OCI-LY1 (cell line): ENCODE results near the gene MAMDC2.

Experiments
- H2AFZ ChIP-seq: fragments of 200-600 bp; sonication (generic), shearing (Covaris generic); 2 replicates; pipeline ENCODE4 v1.6.0; 2014; ENCODE audit warnings: antibody characterized with exemption, mild to moderate bottlenecking, low read length
- H3F3A ChIP-seq: fragments of 200-600 bp; sonication (generic), shearing (Covaris generic); 2 replicates; pipeline ENCODE4 v1.6.0; 2014; ENCODE audit warnings: mild to moderate bottlenecking, antibody characterized with exemption, low read length, moderate library complexity; ENCODE audit not compliant: insufficient read depth
- H3K27ac ChIP-seq: fragments of 200-600 bp; sonication (generic); 2 replicates; pipeline ENCODE4 v1.5.1; 2014; ENCODE audit warnings: low read length, mixed run types, mild to moderate bottlenecking, low read depth; ENCODE audit not compliant: poor library complexity, severe bottlenecking
- H3K27me3 ChIP-seq: fragments of 200-600 bp; sonication (generic); 2 replicates; pipeline ENCODE4 v1.6.0; 2014; ENCODE audit warnings: antibody characterized with exemption, mild to moderate bottlenecking, low read length, moderate library complexity; ENCODE audit not compliant: insufficient read depth
- H3K36me3 ChIP-seq: fragments of 200-600 bp; sonication (generic); 2 replicates; pipeline ENCODE4 v1.6.1; 2014; ENCODE audit warnings: mild to moderate bottlenecking, antibody characterized with exemption, low read length, moderate library complexity, mixed read lengths; ENCODE audit not compliant: insufficient read depth
- H3K4me1 ChIP-seq: fragments of 200-600 bp; sonication (generic); 2 replicates; pipeline ENCODE4 v1.5.1; 2014; ENCODE audit warnings: mild to moderate bottlenecking, low read length, moderate library complexity; ENCODE audit not compliant: insufficient read depth, severe bottlenecking
- H3K4me2 ChIP-seq: fragments of 200-600 bp; sonication (generic), shearing (Covaris generic); 2 replicates; pipeline ENCODE4 v1.6.1; 2014; ENCODE audit warnings: low read length
- H3K4me3 ChIP-seq: fragments of 200-600 bp; sonication (generic); 2 replicates; pipeline ENCODE4 v1.5.1; 2014; ENCODE audit warnings: low read length, low read depth, mild to moderate bottlenecking, mixed read lengths; ENCODE audit not compliant: poor library complexity, severe bottlenecking
- H3K79me2 ChIP-seq: fragments of 200-600 bp; shearing (Covaris generic); 2 replicates; pipeline ENCODE4 v1.6.1; 2016; ENCODE audit warnings: mixed run types, low read length, mixed read lengths; ENCODE audit not compliant: insufficient read depth
- H3K9ac ChIP-seq: fragments of 200-600 bp; sonication (generic), shearing (Covaris generic); 2 replicates; pipeline ENCODE4 v1.6.1; 2014; ENCODE audit warnings: mild to moderate bottlenecking, low read length, mixed read lengths
- H3K9me2 ChIP-seq: fragments of 200-600 bp; sonication (generic), shearing (Covaris generic); 2 replicates; pipeline ENCODE4 v1.6.1; 2014; ENCODE audit warnings: low read depth, mild to moderate bottlenecking, low read length, mixed read lengths
- H3K9me3 ChIP-seq: fragments of 200-600 bp; shearing (Covaris generic); 2 replicates; pipeline ENCODE4 v1.6.1; 2014; ENCODE audit warnings: low read length, mixed read lengths
- H4K20me1 ChIP-seq: fragments of 200-600 bp; sonication (generic), shearing (Covaris generic); 2 replicates; pipeline ENCODE4 v1.6.0; 2016; ENCODE audit warnings: mild to moderate bottlenecking, low read length; ENCODE audit not compliant: insufficient read depth
- CTCF ChIP-seq: fragments of 200-600 bp; sonication (generic), shearing (Covaris generic); IDR thresholded peaks from 2 replicates; pipeline ENCODE4 v1.5.1; 2017; ENCODE audit warnings: mild to moderate bottlenecking, antibody characterized with exemption, low read length, moderate library complexity, mixed read lengths
- EZH2 ChIP-seq: fragments of 200-600 bp; sonication (generic), shearing (Covaris generic); IDR thresholded peaks from 2 replicates; pipeline ENCODE4 v1.8.0; 2017; ENCODE audit warnings: borderline replicate concordance, mixed run types, mild to moderate bottlenecking, antibody characterized with exemption, low read length, moderate library complexity, mixed read lengths

The MAMDC2 gene

GRCh38 chr9:70114898-70115297, 71.2 kb downstream of the MAMDC2 start:
- Histone ChIP-seq H3K4me1 (no peaks in the 10 kb centered on the region), H3K27me3 (no peaks in the 10 kb centered on the region), H2AFZ (no peak overlapping the region), H3K27ac (no peak overlapping the region), H3K4me3 (no peak overlapping the region), H3K9me2 (no peaks in the 10 kb centered on the region), H3F3A (no peaks in the 10 kb centered on the region), H3K9me3 (no peaks in the 10 kb centered on the region), H4K20me1 (no peaks in the 10 kb centered on the region), H3K36me3 (no peaks in the 10 kb centered on the region), H3K4me2 (no peak overlapping the region), H3K79me2 (no peaks in the 10 kb centered on the region), H3K9ac (no peak overlapping the region)
- no peak for TF ChIP-seq EZH2

GRCh38 chr9:70117835-70118319, 74.2 kb downstream of the MAMDC2 start:
- H3K27me3 ChIP-seq = no peaks in the 10 kb centered on the region
- no peaks in the 10 kb centered on the region for H3K4me1 ChIP-seq
- TF ChIP-seq EZH2 = no peak
- no peak for TF ChIP-seq CTCF
- no peaks in the 10 kb centered on the region for H3K36me3 ChIP-seq
- H3K4me2 ChIP-seq = no peak overlapping the region
- H3K27ac ChIP-seq = no peak overlapping the region
- H4K20me1 ChIP-seq = no peaks in the 10 kb centered on the region
- no peak overlapping the region for H3K4me3 ChIP-seq
- H3K9ac ChIP-seq = no peak overlapping the region
- H3K9me2 ChIP-seq = no peaks in the 10 kb centered on the region
- H3F3A ChIP-seq = no peaks in the 10 kb centered on the region
- H3K9me3 ChIP-seq = no peaks in the 10 kb centered on the region
- H3K79me2 ChIP-seq = no peaks in the 10 kb centered on the region
- H2AFZ ChIP-seq = no peak overlapping the region

- no peaks in the 10 kb centered on the region for H3K4me1 ChIP-seq
- no peaks in the 10 kb centered on the region for H3K9me2 ChIP-seq
- H3F3A ChIP-seq = no peaks in the 10 kb centered on the region
These were observed 76.1 kb downstream of the MAMDC2 start for GRCh38 chr9:70119786-70120185.

More at GRCh38 chr9:70119786-70120185, 76.1 kb downstream of the MAMDC2 start:
- H3K27me3 ChIP-seq = no peaks in the 10 kb centered on the region
- H4K20me1 ChIP-seq = no peaks in the 10 kb centered on the region
- H2AFZ ChIP-seq = no peak overlapping the region
- H3K36me3 ChIP-seq = no peaks in the 10 kb centered on the region
- H3K4me3 ChIP-seq = no peak overlapping the region
- H3K4me2 ChIP-seq = no peak overlapping the region
- H3K27ac ChIP-seq = no peak overlapping the region
- no peaks in the 10 kb centered on the region for H3K79me2 ChIP-seq
- H3K9me3 ChIP-seq = no peaks in the 10 kb centered on the region
- no peak overlapping the region for H3K9ac ChIP-seq
- no peak for TF ChIP-seq CTCF
